Stimulated activated CD8-positive, alpha-beta memory T cell treated with anti-CD3 and anti-CD28 coated beads, Interleukin-2, amount 100 ng/mL, for 48 hours (primary cell): ENCODE measurements around the gene AGPAT4.

Experiments
- DNase-seq, 2 donors: peaks; one replicate each; pipeline ENCODE4 v3.0.0-alpha.2; 2020; ENCODE audit warnings: low read depth in 2 of 2

AGPAT4 gene

DNA sequence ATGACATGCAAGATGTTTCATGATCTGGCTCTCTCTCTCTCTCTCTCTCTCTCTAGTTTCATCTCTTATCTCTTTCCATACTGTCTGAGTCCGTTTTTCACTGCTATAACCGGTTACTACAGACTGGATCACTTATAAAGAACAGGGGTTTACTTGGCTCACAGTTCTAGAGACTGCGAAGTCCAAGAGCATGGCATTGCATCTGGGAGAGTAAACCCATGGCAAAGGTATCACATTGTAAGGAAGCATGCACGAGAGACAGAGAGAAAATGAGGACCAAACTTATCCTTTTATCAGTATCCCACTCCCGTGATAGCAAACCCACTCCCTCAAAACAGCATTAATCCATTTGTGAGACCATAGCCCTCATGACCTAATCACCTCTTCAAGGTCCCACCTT lies 7.2 kb upstream of the AGPAT4 start:
- no peak for DNase-seq

DNA sequence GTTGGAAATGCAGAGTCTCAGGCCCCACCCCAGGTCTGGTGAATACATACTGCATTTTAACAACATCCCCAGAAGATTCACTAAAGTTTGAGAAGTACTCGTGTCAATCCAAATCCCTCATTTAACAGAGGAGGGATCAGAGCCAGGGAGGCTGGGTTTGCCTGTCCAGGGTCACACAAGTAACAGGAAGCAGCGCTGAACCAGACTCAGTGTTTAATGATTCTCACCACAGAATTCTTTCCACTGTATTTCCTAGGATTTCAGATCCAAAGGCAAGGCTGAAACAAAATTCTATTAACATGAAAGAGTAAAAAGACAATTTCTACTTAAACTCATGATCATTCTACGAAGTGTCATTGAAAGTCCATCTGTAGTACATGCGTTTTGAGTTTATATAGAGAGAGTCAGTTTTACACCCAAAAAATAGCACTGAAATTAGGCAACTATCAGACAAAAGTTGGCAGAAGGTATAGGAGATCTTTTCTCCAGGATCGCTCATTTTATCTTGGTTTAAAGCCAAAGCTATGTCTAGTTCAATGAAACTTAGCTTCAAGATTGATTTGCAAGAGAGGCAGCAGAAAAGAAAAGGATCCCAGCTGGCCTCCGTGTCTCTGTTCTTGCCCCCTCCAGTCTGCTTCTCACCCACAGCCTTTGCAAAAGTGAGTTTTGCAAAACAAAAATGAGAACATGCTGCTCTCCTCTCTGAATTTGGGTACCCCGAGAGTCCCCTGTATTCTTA lies 6.0 kb upstream of the AGPAT4 start:
- DNase-seq = no peak

DNA sequence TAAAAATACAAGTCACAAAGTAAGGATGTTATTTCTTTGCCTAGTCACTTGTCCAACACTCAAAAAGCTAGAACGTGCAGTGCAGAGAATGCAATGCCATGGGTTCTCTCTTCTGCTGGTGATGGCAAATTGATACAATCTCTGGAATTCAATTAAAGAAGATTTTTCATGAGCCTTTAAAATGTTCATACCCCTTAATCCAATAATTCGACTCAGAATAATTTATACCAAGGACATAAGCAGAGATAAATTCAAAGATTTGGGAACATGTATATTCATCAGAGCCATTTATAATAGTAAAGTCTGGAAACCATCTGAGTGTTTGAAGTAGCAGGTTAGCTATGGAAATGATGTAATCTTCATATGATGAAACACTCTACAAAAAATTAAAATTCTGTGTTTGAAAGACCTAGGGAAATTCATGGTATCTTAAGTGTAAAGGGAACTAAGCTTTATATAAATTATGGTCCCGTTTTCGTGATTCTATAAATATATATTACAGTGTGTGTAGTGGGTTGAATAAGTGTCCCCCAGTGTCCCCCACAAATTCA lies 2.8 kb upstream of the AGPAT4 start:
- DNase-seq = no peak

DNA sequence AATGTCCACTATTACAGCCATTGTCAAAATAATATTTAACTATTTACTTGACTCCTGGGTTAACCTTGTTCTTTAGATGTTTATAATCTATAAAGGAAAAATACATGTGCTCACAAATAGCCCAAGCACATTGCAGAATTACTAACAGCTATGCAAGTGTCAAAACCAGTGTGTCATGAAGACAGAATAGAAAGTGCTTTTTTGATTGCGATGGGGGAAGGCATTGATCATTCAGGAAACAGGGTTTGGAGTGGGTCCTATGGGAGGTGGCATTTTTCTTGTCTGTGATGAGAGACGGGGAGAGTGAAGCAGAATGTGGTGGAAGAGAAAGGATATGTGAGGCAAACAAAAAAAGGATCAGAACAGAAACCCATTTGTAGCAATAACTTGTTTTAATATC lies 1.0 kb upstream of the AGPAT4 start:
- DNase-seq = no peak

DNA sequence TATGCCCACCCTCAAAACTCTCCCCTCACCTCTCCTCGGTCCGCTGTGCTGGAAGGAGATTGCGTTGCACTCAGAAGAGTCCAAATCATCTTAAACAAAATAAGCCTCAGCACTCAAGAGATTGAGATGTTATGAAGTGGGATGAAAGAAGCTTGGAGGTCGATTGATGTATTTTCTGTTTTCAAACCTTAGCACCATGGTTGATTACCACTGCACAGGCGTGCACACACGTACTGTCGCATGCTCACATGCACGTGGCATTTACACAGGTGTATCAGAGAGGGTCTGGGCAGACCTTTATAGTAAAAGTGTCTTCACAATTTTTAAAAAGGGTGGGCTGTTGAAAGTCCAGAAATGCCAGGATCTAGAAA lies 612 bp upstream of the AGPAT4 start:
- no peak for DNase-seq

DNA sequence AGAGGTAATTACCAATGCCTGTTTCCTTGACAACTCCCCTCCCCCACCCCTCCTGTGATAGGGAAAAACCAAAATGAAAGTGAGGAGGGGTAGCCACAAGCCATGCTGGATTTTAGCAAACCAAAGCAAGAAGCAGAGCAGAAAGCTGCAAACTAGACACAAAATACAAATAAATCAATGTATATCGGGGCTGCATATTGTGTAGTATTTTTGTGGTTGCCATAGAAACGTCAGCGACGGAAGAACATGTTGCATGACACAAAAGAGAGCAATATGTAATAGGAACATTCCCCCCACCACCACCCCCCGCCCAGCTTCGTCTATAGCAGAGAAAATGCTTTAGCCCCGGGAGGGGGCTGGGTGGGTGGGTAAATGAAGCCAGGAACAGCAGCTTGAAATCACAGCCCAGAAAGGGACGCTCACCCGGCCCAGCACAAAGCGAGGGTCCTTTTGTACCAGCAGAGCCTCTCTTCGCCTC lies 548 bp downstream of the AGPAT4 start:
- peak in 1 of 2 donors; percentile 5 for DNase-seq

DNA sequence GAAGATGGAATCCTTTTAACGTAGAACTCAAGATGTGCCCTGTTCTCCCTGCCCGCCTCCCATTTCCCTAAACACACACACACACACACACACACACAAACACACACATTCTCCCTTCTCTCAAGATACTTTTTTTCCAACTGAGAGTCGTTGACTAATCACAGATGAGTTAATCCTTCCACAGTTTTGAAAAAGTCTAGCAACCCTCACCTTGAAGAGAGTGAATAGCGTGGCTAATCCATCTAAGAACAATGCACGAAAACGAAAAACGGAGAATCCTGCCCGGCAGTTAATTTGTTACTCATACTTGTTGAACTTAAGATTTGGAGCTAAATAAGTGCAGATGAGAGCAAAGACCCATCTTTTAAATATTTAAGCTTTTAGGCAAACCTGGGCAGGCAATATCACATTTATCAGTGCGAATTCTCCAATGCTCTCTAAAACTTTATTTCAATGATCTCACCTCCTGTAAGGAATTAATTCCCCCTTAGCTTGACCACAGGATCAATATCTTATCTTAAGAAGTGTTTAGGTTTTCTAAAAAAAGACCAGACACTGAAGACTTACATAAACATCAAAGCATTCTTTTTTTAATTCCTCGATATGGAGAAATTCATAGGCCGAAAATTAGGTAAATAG lies 1.1 kb downstream of the AGPAT4 start:
- no peak for DNase-seq

DNA sequence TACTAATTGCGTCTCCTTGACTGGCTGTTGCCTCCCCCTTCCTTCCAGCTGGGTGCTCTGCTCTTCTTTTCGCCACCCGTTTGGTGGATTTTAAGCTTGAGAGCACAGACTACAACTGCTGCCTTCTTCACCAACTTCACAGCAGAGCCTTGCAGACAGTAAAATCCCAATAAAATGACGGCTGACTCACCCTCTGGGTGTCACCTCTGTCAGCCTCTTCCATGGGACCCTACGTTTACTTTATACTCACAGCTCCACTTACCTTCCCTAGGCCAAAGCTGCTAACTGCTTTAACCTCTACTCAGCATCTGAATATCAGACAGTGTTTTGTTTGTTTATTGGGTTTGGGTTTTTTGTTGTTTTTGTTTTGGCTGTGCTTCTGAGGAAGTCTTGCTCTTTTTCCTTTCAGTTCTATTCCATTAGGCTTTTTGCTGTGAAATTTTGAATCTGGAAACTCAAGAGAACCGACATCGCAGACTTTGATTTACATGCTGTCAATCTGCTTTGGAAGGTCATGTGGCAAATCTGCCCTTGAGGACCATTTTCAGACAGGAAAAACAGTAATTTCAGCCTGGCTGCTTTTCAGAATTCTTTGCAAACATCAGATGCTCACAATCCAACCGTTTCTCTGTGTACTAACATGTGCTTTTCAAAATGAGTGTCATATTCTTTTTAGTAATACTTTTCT lies 2.4 kb downstream of the AGPAT4 start:
- no peak for DNase-seq

DNA sequence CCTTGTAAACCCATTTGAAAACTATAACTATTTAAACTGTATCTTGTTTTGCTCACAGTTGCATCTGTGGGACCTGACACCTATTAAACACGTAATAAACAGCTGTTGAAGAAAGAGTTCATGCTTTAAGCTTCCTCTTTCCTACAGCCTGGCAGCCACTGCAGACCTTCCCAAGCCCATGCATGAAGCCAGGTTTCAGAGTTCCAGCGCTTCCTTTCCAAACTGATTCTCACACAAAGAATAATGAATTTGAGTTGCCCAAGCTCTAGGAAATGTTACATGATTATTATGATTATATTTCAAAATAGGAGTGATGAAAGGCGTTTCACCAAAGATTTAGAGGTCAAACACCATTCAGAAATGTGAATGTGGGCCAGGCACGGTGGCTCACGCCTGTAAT lies 3.7 kb downstream of the AGPAT4 start:
- DNase-seq = no peak

DNA sequence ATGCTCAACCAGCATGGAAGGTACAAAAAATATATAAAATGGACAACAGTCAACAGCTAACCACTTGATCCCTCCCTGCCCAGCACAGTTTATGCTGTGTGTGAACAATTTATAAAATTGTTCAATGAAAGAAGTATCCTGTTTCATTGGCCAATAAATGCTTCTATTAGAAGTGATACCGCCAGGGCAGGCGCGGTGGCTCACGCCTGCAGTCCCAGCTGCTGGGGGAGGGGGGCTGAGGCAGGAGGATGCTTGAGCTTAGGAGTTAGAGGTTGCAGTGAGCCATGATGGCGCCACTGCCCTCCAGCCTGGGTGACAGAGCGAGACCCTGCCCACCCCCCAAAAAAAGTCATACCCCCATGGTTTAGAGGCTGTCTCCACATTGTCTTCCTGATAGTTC lies 4.6 kb downstream of the AGPAT4 start:
- no peak for DNase-seq

DNA sequence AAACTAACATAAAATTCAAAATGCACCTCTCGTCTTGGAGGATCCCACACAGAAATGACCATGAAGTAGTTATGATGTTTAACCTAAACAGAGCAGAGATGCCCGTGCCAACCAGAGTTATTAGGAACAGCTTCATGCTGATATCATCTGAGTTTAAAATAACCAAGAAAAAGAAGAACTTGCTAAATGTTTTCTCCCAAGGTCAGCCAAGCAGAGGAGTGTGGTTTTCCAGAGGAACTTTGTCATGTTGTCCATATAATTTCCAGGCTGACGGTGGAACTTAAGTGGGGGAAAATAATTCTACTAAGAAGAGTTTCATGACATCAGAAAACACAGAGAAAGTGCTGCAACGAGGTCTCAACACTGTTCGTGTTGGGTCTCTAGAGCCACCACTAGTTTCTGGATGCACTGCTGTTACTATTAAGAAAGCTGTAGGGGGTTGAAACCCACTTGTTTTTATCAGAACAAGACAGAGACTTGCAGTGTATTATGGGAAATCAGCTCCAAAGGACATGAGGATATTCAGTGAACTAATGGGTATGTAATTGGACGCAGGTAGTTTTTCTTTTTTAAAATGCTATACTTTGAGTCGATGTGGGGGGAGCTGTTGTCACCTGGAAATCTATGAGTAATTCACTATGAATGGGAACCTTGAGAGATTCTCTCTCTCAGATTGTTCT lies 5.2 kb downstream of the AGPAT4 start:
- DNase-seq = no peak

DNA sequence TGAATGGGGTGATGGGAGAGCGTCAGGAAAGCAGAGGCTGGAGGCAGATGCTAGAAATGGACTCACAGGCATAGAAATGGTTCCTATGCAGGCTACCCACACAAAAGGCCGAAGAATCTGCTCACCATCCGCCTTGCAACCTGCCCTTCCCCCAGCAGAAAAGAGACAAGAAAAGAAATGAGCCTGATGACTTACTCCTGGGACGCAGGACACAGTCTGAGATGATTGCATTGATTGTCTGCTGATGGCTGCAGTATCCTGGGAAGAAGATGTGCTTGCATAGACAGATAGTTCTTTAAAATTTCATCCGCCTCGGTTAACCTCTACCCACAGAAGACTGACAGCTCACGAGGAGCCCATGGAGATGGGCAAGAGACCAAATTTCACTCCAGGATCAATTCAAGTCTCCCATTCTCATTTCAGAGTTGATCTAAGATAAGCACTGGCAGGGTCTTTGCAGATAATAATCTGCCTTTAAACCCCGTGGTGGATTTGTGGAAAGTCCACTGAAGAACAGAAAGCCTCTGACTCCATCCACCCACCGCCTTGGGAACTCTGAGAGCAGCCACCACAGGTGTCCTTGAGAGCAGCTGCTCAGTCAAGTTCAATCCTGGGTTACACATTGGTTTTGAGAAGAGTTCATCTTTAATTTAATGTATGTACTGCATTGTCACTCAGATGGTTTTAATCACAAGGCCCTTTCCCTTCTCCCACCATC lies 7.2 kb downstream of the AGPAT4 start:
- DNase-seq = no peak

DNA sequence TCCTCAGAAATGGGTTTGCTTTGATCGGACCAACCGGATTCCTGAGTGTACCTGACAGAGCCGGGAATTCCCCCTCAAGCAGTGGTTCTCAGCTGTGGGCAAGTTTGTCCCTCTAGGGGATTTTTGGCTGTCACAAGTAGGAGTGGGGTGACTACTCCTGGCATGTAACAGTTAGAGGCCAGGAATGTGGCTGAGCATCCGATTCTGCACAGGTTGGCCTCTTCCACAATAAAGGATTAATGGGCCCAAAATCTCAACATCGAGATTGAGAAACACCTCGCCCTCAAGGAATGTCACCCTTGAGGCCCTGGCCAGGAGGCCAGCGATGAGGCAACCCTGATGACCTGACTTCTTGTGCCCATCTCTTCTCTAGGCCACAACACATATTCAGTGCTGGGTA lies 7.9 kb downstream of the AGPAT4 start:
- no peak for DNase-seq

DNA sequence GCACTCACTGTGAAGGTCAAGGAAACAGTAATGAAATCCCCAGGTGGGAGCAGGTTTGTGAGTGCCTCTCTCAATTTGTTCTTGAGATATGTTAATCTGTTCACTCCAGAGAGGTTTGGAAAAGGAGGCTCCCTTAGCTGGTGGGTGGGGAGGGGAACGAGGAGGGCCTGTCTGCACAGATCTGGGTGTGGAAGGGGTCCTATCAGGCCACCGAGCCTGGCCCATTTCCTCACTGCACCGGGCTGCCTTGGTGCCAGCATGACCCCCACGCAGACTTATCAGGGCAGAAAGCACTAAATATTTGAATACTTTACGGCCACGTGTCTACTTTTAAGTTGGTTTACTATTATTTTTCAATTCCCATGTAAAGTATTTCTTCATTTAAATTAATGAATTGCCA lies 8.3 kb downstream of the AGPAT4 start:
- no peak for DNase-seq

DNA sequence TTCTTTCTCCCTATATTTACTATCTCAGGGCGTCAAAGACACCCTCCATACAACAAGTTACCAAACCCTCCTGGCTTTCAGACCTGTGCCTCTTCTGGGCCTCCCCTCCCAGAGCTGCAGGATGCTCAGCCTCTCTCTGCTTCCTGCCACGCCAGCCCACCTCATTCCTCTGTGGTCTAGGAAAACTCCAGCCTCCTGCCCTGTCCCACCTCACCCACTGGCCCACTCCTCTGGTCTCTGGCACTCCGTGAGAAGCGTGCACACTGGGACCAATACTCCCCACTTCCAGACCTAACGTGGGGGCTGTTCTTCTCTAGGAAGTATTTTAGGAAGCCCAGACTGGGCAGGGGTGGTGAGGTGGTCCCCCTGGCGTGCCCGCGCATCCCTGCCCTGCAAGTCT lies 9.7 kb downstream of the AGPAT4 start:
- DNase-seq = no peak

DNA sequence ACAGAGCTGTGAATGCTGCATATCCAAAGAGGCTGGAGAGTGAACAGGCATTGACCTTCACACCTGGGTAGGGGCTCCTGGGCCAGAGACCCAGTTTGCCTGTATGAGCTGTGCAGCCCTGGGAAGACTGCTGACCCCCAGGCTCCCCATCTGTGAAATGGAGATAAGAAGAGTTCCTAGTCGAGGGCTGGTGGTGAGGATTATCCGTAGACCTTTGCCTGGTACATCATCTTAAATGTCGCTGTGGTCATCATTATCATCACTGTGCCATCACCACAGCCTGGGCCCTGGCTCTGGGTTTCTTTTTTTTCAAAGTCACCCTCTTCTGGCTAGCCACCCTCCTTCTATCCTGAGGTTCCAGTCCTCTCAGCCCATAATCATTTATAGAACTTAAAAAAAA lies 12.0 kb downstream of the AGPAT4 start:
- no peak for DNase-seq

DNA sequence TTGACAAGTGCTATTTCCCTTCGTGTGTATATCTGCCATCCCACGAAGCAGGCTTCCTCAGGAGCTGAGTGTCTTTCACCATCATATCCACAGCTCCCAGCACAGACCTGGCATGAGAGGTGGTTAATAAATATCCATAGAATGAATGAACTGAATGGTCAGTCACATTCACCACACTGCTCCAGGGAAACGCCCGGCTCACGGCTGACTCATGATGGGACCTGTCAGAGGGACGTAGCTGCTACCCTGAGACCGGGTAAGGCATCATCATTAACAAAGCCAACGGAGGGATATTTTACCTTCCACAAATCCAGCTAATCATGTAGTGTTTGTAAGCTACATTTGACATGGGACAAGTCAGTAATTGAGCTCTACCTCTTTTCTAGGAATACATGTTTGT lies 12.5 kb downstream of the AGPAT4 start:
- DNase-seq = no peak

DNA sequence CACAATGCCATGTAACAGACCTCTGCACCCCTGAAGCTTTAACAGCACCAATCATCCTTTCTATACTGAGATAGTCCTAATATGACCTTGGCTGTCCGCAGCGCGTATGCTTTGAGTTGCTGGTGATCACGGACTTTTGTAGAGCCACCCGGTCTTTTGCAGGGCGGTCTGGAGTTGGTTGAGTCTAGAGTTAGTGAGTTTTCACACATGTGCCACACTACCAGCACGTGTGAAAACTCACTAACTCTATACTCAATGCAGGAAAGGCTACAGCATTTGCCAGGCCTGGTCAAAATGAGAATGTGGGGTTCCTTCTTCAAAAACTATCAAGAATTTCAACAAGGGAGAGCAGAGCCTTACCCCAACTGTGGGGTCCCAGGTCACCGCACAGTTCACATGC lies 14.6 kb downstream of the AGPAT4 start:
- no peak for DNase-seq

DNA sequence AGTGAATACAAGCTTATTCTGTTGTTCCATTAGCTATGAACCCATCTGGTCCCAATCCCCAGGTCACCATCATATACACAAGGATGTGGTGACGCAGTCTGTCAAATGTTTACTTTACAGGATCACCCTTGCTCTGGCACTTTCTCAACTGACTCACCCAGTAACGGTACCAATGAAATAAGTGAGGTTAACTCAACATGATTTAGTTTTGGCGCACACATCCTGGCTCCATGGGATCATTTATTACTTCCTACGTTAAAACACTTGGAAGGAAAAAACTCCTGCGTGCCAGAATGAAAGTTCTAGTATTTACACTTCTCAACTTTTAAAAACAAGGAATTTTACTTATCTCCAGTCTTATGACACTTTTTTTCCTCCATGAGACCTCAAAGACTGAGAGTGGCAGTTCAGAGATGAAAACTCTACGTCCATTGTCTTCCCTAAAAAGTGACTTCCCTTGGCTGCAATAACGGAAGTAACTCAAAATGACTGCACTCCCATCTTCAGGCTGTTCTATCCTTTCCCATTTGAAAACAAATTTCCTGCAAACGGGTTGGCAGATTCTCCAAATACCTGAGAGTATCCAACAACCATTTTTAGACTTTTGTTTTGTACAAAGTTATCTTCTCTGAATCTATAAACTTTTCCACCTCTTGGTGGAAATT lies 15.9 kb downstream of the AGPAT4 start:
- DNase-seq = no peak

DNA sequence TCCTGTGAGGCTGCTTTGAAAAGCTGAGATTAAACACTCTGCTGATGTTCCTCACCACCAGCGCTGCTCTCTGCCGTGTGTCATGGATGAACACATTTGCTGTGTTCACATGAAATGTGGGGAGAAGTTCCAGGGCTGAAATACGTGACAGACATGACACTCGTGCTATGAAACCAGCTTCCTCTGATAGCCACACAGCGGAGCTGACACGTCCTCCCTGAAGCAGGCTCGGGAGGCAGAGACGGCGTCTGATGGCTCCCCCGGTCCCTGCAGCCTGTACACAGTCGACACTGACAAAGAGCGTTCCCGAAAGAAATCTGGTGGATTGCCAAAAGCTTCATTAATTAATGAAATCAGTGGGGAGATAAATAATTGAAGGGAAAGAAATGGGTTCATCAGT lies 17.5 kb downstream of the AGPAT4 start:
- DNase-seq = no peak

DNA sequence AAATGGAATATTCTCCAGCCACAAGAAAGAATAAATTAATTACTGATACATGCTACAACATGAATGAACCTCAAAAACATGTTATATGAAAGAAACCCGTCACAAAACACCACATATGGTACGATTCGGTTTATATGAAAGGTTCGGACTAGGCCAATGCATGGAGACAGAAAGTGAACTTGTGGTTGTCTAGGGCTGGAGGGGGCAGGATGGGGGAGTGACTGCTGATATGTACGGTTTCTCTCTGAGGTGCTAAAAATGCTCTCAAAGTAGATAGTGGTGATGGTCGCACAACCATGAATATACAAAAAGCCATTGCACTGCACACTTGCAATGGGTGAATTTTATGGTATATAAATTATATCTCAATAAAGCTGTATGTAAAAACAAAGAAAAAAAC lies 18.3 kb downstream of the AGPAT4 start:
- no peak for DNase-seq
